ENCODE results near the gene OR10P1. TPM values are rescaled to one million over a fixed set of nuclear protein-coding genes. Genes with fewer than 3 reads are reported as not detected.

OR10P1 gene
- total RNA-seq, 1 donor from 2014 or later: not detected

GRCh38 chr12:55683676-55684075, 47.0 kb downstream of the OR10P1 start:
- peak; percentile 22 for DNase-seq (ENCODE audit: low spot score)

DNA sequence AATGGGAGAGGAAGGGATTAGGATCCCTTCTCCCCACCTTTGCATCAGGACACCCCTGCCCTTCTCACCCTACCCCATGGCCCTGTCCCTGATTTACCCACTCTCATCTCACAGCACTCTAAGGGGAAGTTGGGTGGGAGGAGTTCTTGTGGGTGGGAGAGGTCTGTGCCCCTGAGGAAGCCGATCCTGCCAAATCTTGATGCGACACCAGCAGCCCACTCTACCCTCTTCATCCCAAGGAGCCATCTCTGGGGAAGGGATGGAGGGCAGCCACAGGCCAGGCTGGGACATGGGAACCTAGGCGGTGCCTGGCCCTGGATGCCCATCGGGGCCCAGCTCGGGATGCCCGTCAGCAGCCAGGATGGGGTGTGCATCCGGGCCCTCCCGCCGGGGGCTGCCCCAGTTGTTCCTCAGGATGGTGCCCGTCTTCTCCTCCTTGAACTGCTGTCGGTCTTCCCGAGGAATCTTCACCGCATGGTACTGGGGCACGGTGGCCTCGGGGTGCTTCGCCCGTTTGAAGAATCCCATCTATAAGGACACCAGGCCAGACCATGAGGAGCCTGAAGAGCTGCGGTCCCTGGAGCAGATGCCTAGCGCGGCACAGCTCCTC, 48.2 kb downstream of the OR10P1 start:
- DNase-seq (ENCODE audit: low spot score): peak; percentile 81

GRCh38 chr12:55685671-55686070, 49.0 kb downstream of the OR10P1 start:
- no peak for DNase-seq (ENCODE audit: low spot score)

DNA sequence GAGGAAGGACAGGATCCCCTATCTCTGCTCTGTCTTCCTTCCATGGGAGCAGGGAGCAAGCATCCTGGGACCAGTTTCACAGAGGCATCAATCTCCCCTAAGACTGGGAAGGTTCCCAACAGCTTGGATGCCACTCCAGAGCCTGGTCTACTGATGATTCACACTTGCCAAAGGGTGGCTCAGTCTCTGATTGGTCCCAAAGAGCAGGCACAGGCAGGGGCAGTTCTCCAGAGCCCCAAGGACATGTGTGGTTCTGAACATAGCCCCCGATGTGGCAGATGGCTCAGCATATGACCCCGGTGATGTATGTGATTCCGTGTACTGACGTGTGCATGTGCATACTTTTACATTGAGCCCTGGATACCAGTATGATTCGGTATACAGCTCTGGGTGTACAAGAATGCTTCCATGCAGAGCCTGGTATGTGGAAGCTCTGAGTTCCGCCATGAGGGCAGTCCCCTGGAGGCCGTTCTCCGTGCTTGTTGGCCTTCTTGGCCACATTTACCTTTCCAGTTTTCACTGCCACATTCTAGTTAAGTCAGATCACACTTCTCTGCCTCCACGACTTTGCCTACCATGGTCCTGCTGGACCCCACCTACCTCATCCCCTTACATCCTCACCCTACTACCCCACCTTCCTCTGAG, 49.8 kb downstream of the OR10P1 start:
- DNase-seq (ENCODE audit: low spot score): no peak

Other genes with a start within 250 kb of the OR10P1 start
- not detected for gene OR6C65, start 236.4 kb upstream of the OR10P1 start, total RNA-seq
- gene OR6C76, start 210.6 kb upstream of the OR10P1 start, total RNA-seq: not detected
- not detected for gene OR6C2, start 192.8 kb upstream of the OR10P1 start, total RNA-seq
- not detected for gene OR6C70, start 166.8 kb upstream of the OR10P1 start, total RNA-seq
- not detected for gene OR6C68, start 144.5 kb upstream of the OR10P1 start, total RNA-seq
- not detected for gene OR6C4, start 87.3 kb upstream of the OR10P1 start, total RNA-seq
- not detected for gene OR2AP1, start 64.4 kb upstream of the OR10P1 start, total RNA-seq
- gene ITGA7, start 71.0 kb downstream of the OR10P1 start, total RNA-seq: 536 TPM
- 136 TPM for gene BLOC1S1, start 79.2 kb downstream of the OR10P1 start, total RNA-seq
- gene RDH5, start 83.5 kb downstream of the OR10P1 start, total RNA-seq: 123 TPM
- gene CD63, start 92.1 kb downstream of the OR10P1 start, total RNA-seq: 1,545 TPM
- 5.8 TPM for gene GDF11, start 106.2 kb downstream of the OR10P1 start, total RNA-seq
- 39.0 TPM for gene SARNP, start 180.8 kb downstream of the OR10P1 start, total RNA-seq
- gene ORMDL2, start 181.1 kb downstream of the OR10P1 start, total RNA-seq: 49.7 TPM
- 28.1 TPM for gene DNAJC14, start 192.7 kb downstream of the OR10P1 start, total RNA-seq
- 774 TPM for gene MMP19, start 206.0 kb downstream of the OR10P1 start, total RNA-seq

All from mesenteric fat pad (tissue), 1 donor.